IPS-18a (cell line): ENCODE measurements around the gene LPGAT1.

Experiments
- H3K27ac ChIP-seq: one replicate; pipeline ENCODE4 v1.5.1; 2013; ENCODE audit warnings: low read length
- H3K27me3 ChIP-seq: one replicate; pipeline ENCODE4 v1.6.1; 2013; ENCODE audit warnings: mild to moderate bottlenecking, low read length; ENCODE audit not compliant: control insufficient read depth, insufficient read depth
- H3K36me3 ChIP-seq: one replicate; pipeline ENCODE4 v1.6.1; 2013; ENCODE audit warnings: low read depth, low read length; ENCODE audit not compliant: control insufficient read depth
- H3K4me1 ChIP-seq: one replicate; pipeline ENCODE4 v1.6.1; 2013; ENCODE audit warnings: low read depth, low read length; ENCODE audit not compliant: control insufficient read depth
- H3K4me3 ChIP-seq: one replicate; pipeline ENCODE4 v1.5.1; 2013; ENCODE audit warnings: low read length
- H3K9ac ChIP-seq: one replicate; pipeline ENCODE4 v1.6.1; 2013; ENCODE audit warnings: mild to moderate bottlenecking, low read length, moderate library complexity
- H3K9me3 ChIP-seq: one replicate; pipeline ENCODE4 v1.6.1; 2013; ENCODE audit warnings: low read depth, low read length; ENCODE audit not compliant: control insufficient read depth

Gene LPGAT1

GRCh38 chr1:211738691-211739301, 91.8 kb downstream of the LPGAT1 start:
- no peaks in the 10 kb centered on the region for H3K36me3 ChIP-seq
- H3K4me3 ChIP-seq: no peak overlapping the region
- no peaks in the 10 kb centered on the region for H3K9me3 ChIP-seq
- no peaks in the 10 kb centered on the region for H3K27me3 ChIP-seq
- H3K9ac ChIP-seq: no peak overlapping the region
- no peak overlapping the region for H3K27ac ChIP-seq
- no peaks in the 10 kb centered on the region for H3K4me1 ChIP-seq

- H3K27ac ChIP-seq: no peak overlapping the region
- no peaks in the 10 kb centered on the region for H3K9me3 ChIP-seq
- H3K4me1 ChIP-seq: no peaks in the 10 kb centered on the region
Measured at GRCh38 chr1:211738096-211738690, 92.4 kb downstream of the LPGAT1 start.

DNA sequence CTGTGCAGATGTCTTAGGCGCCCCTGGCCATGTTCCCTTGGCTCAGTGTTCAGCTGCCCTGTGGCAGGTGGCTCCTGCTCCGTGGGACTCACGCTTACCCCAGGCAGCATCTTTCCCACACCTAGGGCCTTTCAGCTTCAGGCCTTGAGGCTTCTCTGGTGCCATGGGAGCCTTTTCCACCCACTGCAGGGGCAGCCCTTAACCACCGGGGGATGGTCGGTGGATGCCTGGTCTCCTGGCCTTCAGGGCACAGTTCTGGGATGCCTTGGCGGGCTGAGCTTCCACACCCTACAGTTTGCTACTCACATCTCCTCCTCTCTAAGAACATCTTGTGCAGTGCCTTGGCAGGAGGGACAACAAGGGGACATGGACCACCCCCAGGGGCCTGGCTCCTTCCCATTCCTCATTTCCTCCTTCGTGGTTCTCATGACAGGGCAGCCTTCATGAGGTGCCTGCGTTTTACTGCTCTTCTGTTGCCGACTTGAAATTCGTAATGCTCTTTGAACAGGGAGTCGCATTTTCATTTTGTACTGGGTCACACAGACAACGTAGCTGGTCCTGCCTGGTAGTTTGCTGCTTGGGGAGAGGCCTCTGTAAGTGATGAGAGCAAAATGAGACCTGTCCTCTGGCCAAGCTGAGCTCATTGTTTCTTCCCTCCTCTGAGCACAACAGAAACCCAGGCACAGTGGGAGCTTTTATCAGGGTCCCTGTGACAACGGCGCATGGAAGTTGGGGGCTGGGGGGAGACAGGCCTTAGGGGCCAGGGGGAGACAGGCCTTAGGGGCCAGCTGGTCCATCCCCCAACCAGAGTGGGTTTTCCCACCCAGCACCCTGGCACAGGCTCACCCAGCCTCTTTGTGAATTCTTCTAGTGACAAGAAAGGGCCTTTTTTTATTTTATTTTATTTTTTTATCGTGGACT, 93.2 kb downstream of the LPGAT1 start:
- Histone ChIP-seq H3K27me3 (no peaks in the 10 kb centered on the region), H3K9me3 (no peaks in the 10 kb centered on the region), H3K9ac (no peak overlapping the region), H3K36me3 (no peaks in the 10 kb centered on the region), H3K4me3 (no peak overlapping the region), H3K4me1 (no peaks in the 10 kb centered on the region), H3K27ac (no peak overlapping the region)

More at GRCh38 chr1:211738096-211738690, 92.4 kb downstream of the LPGAT1 start:
- Histone ChIP-seq H3K27me3 (no peaks in the 10 kb centered on the region), H3K9ac (no peak overlapping the region), H3K4me3 (no peak overlapping the region), H3K36me3 (no peaks in the 10 kb centered on the region)

GRCh38 chr1:211736351-211736915, 94.1 kb downstream of the LPGAT1 start:
- Histone ChIP-seq H3K27me3 (no peaks in the 10 kb centered on the region), H3K36me3 (no peaks in the 10 kb centered on the region), H3K4me1 (no peaks in the 10 kb centered on the region), H3K9me3 (no peaks in the 10 kb centered on the region), H3K4me3 (no peak overlapping the region), H3K9ac (no peak overlapping the region), H3K27ac (no peak overlapping the region)

DNA sequence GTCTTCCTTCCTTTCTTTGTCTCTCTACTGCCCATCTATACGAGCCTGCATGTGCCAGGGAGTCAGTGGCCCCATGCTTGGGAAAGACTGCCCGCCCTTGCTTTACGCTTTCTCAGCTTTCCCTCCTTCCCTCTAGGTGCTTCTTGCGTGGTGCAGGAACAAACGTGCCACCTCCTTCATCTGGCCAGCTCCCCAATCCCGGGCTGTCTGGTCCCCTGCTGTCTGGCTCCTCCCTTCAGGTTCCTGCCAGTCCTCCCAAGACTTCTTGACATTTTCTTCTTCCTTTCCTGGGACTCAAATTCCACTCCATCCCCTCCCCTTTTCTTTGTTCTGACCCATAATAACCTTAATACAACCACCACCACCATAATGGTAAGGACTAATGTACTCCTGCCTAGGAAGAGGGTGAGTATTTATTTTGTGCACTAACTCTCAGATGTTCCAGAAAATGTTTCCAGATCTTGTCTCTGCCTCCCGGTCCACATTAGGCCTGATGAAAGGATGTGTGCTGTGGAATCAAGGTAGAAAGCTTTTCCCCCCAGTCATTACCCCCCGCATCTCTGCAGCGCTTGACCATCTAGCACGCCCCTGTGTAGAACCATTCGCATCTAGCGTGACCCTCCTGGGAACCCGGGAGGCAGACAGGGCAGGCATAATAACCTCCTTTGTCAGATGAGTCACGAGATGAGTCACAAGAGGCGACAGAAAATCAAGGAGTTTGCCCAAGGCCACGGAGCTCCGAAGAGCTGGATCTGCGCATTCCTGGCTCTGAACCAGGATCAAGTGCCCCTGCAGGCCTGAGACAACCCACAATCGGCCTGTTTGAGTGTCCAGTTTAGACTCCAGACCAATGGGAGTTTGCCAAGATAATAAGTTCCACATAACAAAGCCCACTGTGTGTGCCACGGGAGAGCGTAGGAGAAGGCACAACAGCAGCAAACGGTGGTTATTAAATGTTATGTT, 95.1 kb downstream of the LPGAT1 start:
- no peak overlapping the region for H3K27ac ChIP-seq
- H3K4me3 ChIP-seq: no peak overlapping the region
- no peak overlapping the region for H3K9ac ChIP-seq
- H3K27me3 ChIP-seq: no peaks in the 10 kb centered on the region
- no peaks in the 10 kb centered on the region for H3K4me1 ChIP-seq
- no peaks in the 10 kb centered on the region for H3K9me3 ChIP-seq
- H3K36me3 ChIP-seq: no peaks in the 10 kb centered on the region

DNA sequence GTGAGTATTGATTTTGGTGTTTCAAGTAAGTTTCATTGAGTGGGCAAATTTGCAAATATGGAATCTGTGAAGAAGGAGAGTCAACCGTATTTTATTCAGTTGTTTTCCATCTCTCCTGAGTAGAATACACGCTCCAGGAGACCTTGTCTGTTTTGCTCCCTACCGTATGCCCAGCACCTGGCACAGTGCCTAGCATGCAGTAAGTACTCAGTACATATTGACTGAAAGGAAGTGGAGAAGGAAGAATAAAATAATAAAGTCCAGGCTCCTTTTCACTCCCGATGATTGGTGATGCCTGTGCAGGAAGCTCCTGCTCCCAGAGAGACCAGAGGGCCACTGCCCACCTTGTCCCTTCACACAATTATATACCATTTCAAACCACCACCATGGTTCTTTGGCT, 95.8 kb downstream of the LPGAT1 start:
- no peak overlapping the region for H3K9ac ChIP-seq
- no peak overlapping the region for H3K27ac ChIP-seq
- H3K9me3 ChIP-seq: no peaks in the 10 kb centered on the region
- H3K27me3 ChIP-seq: no peaks in the 10 kb centered on the region
- H3K36me3 ChIP-seq: no peaks in the 10 kb centered on the region
- no peaks in the 10 kb centered on the region for H3K4me1 ChIP-seq
- no peak overlapping the region for H3K4me3 ChIP-seq

DNA sequence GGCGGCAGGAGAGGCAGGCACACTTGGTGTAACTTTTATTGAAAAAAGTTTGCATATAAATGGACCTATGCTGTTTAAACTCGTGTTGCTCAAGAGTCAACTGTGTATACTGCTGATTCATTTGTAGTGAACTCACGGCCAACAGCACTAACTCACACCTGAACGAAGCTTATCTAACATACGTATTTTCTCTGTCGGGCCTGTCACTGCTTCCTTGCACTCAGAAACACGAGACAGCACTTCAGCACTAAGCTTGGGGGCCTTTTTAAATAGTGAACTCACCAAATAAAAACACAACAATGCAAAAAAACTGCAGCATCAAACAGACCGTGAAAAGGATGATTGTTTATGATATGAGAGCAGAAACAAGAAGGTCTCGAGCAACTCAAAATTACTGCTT, 96.2 kb downstream of the LPGAT1 start:
- H3K9ac ChIP-seq: no peak overlapping the region
- H3K4me3 ChIP-seq: no peak overlapping the region
- no peaks in the 10 kb centered on the region for H3K9me3 ChIP-seq
- no peaks in the 10 kb centered on the region for H3K4me1 ChIP-seq
- no peak overlapping the region for H3K27ac ChIP-seq
- no peaks in the 10 kb centered on the region for H3K36me3 ChIP-seq
- no peaks in the 10 kb centered on the region for H3K27me3 ChIP-seq

DNA sequence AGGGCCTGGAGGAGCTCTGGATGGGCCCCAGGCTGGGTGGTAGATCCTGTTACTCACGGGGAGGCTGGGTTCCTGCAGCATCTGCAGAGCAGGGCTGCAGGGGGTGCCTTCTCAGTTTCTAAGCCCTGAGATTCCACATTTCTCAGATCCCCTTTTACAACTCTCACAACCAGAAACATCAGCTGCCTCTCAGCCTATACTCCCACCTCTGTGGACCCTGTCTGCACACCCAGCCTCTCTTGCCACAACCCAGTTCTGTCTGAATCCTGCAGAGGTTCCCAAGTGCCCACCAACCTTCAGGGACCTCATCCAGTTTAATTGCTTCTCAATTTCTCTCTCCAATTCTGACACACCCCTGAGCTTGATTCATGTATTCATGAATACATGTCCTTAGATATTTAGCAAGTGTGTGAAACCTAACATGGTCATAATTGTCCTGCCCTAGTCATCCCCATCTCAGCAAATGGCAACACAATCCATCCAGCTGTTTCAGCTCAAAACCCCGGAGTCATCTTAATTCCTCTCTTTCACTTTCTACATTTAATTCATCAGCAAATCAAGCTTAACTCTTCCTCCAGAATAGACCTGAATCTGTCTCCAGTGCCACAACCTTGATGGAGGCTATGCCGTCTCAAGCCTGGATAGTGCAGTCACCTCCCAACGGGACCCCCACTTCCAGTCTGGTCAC, 98.1 kb downstream of the LPGAT1 start:
- Histone ChIP-seq H3K9ac (no peak overlapping the region), H3K4me1 (no peaks in the 10 kb centered on the region), H3K27ac (no peak overlapping the region), H3K9me3 (no peaks in the 10 kb centered on the region), H3K27me3 (no peaks in the 10 kb centered on the region), H3K4me3 (no peak overlapping the region), H3K36me3 (no peaks in the 10 kb centered on the region)

GRCh38 chr1:211731456-211732292, 98.9 kb downstream of the LPGAT1 start:
- no peak overlapping the region for H3K4me3 ChIP-seq
- H3K9me3 ChIP-seq: no peaks in the 10 kb centered on the region
- H3K4me1 ChIP-seq: no peaks in the 10 kb centered on the region
- H3K27me3 ChIP-seq: no peaks in the 10 kb centered on the region
- H3K36me3 ChIP-seq: no peaks in the 10 kb centered on the region
- no peak overlapping the region for H3K27ac ChIP-seq
- H3K9ac ChIP-seq: no peak overlapping the region

- Histone ChIP-seq H3K4me1 (no peaks in the 10 kb centered on the region), H3K9ac (no peak overlapping the region), H3K9me3 (no peaks in the 10 kb centered on the region), H3K27ac (no peak overlapping the region), H3K4me3 (no peak overlapping the region), H3K36me3 (no peaks in the 10 kb centered on the region), H3K27me3 (no peaks in the 10 kb centered on the region)
Measured at GRCh38 chr1:211730347-211730746, 100.2 kb downstream of the LPGAT1 start.
